Fibroblast of the conjunctiva (primary cell): ENCODE data around the gene CCIN.
"Not testable (repeated sequence)": the region's sequence is repeated elsewhere in the genome, so short reads cannot be mapped to it uniquely, and the experiment has no call there.

Source experiments
- DNase-seq: peaks from one replicate; pipeline ENCODE4 v3.0.0-alpha.2; 2010; ENCODE audit warnings: low read depth

The CCIN gene

GRCh38 chr9:36169166-36169565 lies at the start of gene CCIN:
Gene CCIN, plus strand, starts transcription at chr9:36169388. Its CDS starts 115 bp downstream, at chr9:36169503.
- DNase-seq, result no peak

- DNase-seq, result no peak
Measured at GRCh38 chr9:36119476-36119875, 49.7 kb upstream of the CCIN start.

- DNase-seq, result no peak
Measured at GRCh38 chr9:36120705-36121104, 48.5 kb upstream of the CCIN start.

GRCh38 chr9:36121971-36122370 lies 47.2 kb upstream of the CCIN start:
- DNase-seq, result no peak

- DNase-seq, result no peak
Measured at GRCh38 chr9:36123515-36123914, 45.7 kb upstream of the CCIN start.

GRCh38 chr9:36125062-36125855 lies 43.9 kb upstream of the CCIN start:
- DNase-seq, result no peak

- DNase-seq, result no peak
Measured at GRCh38 chr9:36126016-36126730, 43.0 kb upstream of the CCIN start.

GRCh38 chr9:36127652-36128244 lies 41.4 kb upstream of the CCIN start:
- DNase-seq, result no peak

GRCh38 chr9:36128349-36128748 lies 40.8 kb upstream of the CCIN start:
- no peak for DNase-seq

- DNase-seq, result no peak
Measured at GRCh38 chr9:36129139-36129538, 40.0 kb upstream of the CCIN start.

- DNase-seq, result not testable (repeated sequence)
Measured at GRCh38 chr9:36131666-36132065, 37.5 kb upstream of the CCIN start.

- DNase-seq, result peak; percentile 87
Measured at GRCh38 chr9:36132086-36132485, 37.1 kb upstream of the CCIN start.

GRCh38 chr9:36134761-36135505 lies 34.3 kb upstream of the CCIN start:
- no peak for DNase-seq

- no peak for DNase-seq
Measured at GRCh38 chr9:36135741-36136271, 33.4 kb upstream of the CCIN start.

- peak; percentile 44 for DNase-seq
Measured at GRCh38 chr9:36136272-36136893, 32.8 kb upstream of the CCIN start, which contains the start of gene GLIPR2. Gene GLIPR2, plus strand, starts transcription at chr9:36136733. Its CDS starts 46 bp downstream, at chr9:36136779.

- no peak for DNase-seq
Measured at GRCh38 chr9:36136894-36137391, 32.2 kb upstream of the CCIN start.

- no peak for DNase-seq
Measured at GRCh38 chr9:36137392-36138004, 31.7 kb upstream of the CCIN start.

GRCh38 chr9:36138496-36138895 lies 30.7 kb upstream of the CCIN start:
- DNase-seq, result no peak

- DNase-seq, result no peak
Measured at GRCh38 chr9:36138901-36139300, 30.3 kb upstream of the CCIN start.
